Activated naive CD8-positive, alpha-beta T cell treated with anti-CD3 and anti-CD28 coated beads, Interleukin-2, amount 50 U/mL, for 16 hours (primary cell): ENCODE measurements around the gene HIRIP3.
"Not testable (repeated sequence)": the region's sequence is repeated elsewhere in the genome, so short reads cannot be mapped to it uniquely, and the experiment has no call there.

Source experiments
- DNase-seq: peaks from one replicate; pipeline ENCODE4 v3.0.0-alpha.2; 2020; ENCODE audit warnings: low read depth, low spot score

Gene HIRIP3

GRCh38 chr16:30016555-30017276, 21.3 kb upstream of the HIRIP3 start:
- no peak for DNase-seq

DNA sequence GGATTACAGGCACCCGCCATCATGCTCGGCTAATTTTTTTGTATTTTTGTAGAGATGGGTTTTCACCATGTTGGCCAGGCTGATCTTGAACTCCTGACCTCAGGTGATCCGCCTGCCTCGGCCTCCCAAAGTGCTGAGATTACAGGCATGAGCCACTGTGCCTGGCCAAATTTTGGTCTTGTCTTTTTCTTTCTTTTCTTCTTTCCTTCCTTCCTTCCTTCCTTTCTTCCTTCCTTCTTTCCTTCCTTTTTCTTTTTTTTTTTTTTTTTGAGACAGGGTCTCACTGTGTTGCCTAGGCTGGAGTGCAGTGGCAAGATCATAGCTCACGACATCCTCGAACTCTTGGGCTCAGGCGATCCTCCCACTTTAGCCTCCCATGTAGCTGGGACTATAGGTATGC, 20.0 kb upstream of the HIRIP3 start:
- DNase-seq: not testable (repeated sequence)

DNA sequence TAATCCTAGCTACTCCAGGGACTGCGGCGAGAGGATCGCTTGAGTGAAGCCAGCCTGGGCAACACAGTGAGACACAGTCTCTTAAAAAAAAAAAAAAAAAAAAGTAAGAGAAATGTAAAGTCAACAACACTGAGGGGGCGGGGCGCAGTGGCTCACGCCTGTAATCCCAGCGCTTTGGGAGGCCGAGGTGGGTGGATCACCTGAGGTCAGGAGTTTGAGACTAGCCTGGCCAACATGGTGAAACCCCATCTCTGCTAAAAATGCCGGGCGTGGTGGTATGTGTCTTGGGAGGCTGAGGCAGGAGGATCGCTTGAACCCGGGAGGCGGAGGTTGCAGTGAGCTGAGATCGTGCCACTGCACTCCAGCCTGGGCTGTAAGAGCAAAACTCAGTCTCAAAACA, 17.2 kb upstream of the HIRIP3 start:
- not testable (repeated sequence) for DNase-seq

DNA sequence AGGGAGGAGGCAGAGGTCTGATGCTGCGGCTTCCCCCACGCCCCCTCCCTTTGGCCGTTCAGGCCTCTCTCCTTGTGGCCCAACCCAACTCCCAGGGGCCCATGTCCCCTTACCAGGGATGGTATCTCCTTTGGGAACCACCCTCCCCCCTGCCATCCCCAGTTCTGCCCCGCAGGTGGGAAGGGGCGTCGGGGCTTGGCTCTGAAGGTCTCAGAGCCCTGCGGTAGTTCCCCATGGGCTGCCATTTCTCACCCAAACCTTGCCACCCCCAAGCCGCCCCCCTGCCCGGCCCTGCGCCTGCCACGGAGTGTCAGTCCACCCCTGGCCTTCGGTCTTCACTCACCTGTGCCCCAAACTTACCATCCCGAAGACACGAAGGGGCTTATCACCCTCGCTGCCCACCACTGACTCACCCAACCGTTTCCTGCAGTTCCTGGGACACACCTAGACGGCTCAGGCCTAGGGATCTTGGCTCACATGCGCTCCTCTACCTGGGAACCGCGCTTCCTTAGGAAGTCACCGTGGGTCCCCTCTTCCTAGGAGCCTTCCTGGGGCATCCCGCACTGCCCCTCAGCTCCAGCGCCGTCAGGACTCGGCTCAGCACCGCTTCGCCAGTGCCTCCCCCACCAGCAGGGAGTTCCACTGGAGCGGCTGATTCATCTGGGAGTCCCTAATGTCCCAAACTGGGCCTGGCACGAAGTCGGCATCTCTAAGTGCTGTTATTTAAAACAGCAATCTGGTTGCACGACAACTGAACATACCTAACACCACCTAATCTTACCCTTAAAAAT, 16.5 kb upstream of the HIRIP3 start:
- DNase-seq: no peak

DNA sequence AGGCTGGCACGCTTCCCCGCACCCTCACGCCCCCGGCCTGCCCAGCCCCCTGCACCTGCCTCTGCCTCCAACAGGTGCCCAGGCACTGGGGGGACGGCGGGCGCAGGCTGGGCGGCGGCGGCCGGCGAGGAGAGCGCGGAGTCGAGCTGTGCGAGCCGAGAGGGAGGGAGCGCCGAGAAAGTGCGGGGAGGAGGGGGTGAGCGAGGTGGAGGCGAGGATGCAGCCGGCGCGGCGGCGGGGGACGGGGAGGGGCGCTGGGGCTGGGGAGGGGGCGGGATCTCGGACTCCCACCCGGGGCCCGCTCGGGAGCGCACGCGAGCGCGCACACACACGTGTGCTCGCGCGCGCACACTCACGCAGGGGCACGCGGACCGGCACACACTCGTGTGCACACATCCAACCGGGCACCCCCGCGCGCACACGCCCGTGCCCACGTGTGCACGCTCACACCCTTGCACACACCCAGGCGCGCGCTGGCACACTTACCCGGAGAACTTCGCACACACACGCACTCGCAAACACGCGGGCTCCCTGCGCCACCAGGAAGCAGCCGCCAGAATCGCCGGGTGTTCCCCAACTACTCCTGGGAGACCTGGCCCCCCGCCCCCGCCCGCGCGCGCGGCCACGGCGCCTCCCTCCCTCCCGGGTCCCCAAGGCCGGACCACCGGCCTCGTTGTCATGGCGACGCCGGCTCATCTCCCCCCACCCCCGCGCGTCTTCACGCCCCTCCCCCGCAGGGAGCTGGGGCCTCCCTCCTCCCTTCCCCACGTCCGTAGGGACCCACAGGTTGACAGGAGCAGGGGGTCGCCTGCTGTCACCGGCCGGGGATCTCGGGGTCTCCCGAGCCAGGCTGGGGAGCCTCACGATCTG, 15.7 kb upstream of the HIRIP3 start, which contains the start of gene DOC2A:
TSS of gene DOC2A (minus strand) at position 184 of the 870 bp plus-strand sequence. CDS start 805 bp downstream, outside the sequence.
- no peak for DNase-seq

GRCh38 chr16:30009990-30010843, 14.8 kb upstream of the HIRIP3 start:
- DNase-seq: no peak

DNA sequence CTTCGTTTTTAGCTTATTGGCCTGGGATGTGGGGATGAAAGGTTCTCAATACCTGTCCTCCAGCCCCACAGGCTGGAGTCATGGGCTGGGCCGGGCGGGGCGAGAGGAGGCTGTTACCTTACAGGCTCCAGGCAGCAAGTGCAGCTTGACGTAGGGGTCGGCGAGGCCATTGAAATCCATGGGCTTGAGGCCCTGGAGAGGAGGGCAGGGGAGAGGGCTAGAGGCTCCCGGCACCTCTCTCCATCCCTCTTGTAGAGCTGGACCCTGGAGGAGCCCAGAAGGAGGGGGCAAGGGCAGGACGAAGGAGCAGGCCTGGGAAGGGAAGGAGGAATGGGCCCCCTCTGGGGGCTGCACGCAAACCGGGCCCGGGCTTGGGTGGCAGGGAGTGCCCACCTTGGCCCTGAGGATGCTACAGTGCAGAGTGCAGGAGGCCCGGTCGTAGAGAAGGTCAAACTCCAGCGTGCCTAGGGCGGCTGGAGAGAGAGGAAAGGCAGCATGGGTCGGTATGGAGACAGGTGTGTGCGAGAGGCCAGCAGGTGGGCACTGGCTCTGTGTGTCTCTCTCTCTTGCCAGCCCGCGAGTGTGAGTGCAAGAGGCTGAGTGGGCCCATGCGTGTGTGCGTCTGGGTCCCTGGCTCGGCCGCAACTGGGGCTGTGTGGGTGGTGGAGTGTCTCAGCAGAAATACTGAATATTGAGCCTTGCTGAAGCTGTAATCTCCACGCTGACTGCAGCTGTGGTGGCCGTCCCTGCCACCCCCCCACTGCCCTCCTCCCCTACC, 13.9 kb upstream of the HIRIP3 start:
- no peak for DNase-seq

DNA sequence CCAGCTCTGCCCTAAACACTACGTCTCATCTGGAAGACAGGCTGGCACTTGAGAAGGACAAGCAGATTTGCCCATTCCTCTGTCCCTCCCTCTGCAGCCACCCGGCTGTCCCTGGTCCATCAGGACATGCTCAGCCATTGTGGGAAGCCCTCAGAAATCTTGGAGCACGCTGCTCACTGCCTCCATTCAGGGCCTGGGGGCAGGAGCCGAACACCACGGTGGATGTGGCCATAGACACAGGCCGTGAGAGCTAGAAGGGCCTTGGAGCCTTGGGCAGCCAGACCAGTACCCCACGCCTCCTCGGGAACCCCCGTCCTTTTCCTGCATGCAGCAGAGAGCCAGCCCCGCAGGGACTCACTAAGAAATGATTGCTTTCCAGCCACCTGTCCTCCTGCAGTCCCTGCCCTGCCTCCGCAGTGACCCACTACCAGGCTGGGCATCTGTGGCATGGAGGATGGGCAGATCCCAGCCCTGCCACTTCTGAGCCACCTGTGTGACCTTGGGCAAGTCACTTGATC, 12.0 kb upstream of the HIRIP3 start:
- DNase-seq: no peak

DNA sequence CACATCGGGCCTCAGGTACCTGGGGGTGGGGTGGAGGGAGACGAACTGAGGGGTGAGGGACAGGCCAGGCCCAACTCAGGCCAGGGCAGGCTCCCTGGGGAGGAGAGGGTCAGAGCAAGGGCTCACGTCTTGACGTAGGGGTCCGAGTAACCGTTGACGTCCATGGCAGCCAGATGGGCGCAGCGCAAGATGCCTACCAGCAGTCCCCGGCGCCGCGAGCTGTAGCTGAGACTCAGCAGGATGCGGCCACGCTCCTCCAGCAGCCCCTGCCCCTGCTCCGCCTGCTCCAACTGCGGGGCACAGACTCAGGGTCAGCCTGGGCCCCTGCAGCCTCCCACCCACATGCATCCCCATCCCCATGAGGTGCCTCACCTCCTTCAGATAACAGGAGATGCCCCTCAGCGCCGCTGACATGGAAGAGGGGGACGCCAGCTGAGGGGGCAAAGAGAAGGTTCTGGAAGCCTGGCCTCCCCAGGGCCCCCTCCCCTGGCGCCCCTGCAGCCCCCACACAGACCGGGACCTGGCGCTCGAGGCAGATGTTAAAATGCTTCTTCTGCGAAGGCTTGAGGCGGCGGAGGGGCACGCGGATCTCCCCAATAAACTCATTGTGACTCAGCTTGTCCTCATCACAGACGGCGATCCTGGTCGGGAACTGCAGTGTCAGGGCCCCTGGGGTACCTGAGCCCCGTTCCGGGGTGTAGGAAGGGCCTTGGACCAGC, 11.4 kb upstream of the HIRIP3 start:
- no peak for DNase-seq

DNA sequence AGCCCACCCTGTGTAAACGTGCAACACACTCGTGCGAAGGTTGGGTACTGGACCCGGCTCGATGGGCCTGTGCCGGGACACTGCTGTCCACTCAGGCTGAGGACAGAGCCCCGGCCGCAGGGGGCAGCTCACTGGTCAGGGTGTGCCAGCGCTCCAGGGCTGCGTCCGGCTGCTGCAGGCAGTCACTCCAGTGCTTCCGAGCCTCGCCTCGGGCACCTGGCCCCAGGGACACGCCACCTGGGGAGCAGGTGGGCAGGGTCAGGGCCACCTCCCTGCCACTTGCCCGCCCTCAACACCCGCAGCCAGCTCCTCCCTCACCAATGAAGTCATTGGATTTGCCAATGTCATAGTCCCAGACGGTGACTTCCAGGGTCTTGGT, 10.7 kb upstream of the HIRIP3 start:
- DNase-seq: no peak

- DNase-seq: no peak
Measured at GRCh38 chr16:30005341-30006094, 10.1 kb upstream of the HIRIP3 start.

DNA sequence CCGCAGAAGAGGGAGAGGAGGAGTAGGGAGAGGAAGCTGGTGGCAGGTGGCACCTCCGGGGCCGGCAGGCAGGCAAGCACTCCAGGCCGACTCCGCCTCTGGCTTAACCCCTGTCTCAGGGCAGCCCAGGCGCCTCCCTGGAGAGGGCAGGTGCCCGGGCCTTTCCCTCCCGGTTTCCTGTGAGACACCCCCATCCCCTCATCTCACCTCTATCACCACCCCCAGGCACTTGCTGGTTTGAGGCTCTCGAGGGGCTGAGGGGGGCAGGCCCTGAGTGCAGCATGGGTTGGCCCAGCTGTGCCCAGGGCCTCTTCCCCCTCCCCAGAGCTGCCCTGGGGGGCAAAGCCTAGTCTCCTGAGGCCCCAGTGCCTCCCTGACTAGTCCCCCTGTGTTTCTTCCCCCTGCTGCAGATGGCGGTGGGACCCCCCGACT, 9.4 kb upstream of the HIRIP3 start:
- no peak for DNase-seq

DNA sequence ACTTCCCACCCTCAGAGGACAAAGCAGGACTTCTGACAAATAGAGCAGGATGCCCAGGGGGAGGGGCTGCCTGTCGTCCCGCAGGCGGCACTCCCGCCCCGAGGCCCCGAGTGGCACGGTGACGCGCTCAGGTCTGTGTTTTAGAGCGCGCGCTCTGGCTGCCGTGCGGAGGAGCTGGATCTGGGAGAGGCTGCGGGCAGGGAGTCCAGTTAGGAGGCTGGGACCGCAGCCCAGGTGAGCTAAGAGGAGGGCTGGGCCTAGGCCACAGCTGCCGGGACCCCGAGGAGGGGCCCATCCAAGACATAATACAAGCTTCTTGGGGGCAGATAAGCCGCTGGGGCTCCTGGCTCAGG, 9.0 kb upstream of the HIRIP3 start:
- DNase-seq: no peak

- DNase-seq: no peak
Measured at GRCh38 chr16:30003670-30004423, 8.4 kb upstream of the HIRIP3 start.

DNA sequence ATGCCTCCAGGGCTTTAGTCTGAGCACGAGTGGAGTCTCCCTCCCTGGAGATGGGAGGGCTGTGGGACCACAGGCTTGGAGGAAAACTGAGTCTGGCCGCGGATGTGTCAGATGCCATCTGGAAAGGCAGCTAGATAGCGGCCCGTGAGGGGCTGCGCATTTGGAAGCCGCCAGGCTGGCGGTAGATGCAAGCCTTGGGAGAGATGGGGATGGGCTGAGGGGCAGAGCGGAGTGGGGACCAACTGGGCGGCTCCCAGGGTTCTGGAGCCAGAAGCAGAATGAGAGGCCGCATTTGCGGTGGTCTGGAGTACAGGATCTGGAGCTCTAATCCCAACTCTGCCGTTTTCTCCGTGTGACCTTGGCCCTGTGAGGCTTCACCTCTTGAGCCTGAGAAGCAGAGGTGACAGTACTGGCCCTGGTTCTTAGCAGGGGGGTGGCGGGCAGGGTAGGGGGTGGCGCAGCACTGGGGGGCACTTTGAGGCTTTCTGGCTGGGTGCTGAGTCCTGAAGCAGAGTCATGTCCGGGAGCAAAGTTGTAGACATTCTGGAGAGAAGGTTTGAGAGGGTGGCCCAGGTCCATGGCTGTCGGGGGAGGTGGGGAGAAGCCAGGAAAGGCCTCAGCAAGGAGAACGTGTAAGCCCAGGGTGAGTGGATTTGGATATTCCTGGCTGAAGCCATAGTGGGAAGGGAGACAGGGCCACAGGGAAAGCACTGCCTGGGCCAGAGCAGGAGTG, 7.4 kb upstream of the HIRIP3 start:
- no peak for DNase-seq

GRCh38 chr16:30000735-30001631, 5.6 kb upstream of the HIRIP3 start:
- no peak for DNase-seq
